ENCODE results near the gene MPC1L. TPM values are rescaled to one million over a fixed set of nuclear protein-coding genes. Genes with fewer than 3 reads are reported as not detected.
"Not testable (repeated sequence)": the region's sequence is repeated elsewhere in the genome, so short reads cannot be mapped to it uniquely, and the experiment has no call there.

Gene MPC1L
- total and polyA plus RNA-seq, 2 experiments from 2014 or later: not detected

- TF ChIP-seq, protein P1, sequence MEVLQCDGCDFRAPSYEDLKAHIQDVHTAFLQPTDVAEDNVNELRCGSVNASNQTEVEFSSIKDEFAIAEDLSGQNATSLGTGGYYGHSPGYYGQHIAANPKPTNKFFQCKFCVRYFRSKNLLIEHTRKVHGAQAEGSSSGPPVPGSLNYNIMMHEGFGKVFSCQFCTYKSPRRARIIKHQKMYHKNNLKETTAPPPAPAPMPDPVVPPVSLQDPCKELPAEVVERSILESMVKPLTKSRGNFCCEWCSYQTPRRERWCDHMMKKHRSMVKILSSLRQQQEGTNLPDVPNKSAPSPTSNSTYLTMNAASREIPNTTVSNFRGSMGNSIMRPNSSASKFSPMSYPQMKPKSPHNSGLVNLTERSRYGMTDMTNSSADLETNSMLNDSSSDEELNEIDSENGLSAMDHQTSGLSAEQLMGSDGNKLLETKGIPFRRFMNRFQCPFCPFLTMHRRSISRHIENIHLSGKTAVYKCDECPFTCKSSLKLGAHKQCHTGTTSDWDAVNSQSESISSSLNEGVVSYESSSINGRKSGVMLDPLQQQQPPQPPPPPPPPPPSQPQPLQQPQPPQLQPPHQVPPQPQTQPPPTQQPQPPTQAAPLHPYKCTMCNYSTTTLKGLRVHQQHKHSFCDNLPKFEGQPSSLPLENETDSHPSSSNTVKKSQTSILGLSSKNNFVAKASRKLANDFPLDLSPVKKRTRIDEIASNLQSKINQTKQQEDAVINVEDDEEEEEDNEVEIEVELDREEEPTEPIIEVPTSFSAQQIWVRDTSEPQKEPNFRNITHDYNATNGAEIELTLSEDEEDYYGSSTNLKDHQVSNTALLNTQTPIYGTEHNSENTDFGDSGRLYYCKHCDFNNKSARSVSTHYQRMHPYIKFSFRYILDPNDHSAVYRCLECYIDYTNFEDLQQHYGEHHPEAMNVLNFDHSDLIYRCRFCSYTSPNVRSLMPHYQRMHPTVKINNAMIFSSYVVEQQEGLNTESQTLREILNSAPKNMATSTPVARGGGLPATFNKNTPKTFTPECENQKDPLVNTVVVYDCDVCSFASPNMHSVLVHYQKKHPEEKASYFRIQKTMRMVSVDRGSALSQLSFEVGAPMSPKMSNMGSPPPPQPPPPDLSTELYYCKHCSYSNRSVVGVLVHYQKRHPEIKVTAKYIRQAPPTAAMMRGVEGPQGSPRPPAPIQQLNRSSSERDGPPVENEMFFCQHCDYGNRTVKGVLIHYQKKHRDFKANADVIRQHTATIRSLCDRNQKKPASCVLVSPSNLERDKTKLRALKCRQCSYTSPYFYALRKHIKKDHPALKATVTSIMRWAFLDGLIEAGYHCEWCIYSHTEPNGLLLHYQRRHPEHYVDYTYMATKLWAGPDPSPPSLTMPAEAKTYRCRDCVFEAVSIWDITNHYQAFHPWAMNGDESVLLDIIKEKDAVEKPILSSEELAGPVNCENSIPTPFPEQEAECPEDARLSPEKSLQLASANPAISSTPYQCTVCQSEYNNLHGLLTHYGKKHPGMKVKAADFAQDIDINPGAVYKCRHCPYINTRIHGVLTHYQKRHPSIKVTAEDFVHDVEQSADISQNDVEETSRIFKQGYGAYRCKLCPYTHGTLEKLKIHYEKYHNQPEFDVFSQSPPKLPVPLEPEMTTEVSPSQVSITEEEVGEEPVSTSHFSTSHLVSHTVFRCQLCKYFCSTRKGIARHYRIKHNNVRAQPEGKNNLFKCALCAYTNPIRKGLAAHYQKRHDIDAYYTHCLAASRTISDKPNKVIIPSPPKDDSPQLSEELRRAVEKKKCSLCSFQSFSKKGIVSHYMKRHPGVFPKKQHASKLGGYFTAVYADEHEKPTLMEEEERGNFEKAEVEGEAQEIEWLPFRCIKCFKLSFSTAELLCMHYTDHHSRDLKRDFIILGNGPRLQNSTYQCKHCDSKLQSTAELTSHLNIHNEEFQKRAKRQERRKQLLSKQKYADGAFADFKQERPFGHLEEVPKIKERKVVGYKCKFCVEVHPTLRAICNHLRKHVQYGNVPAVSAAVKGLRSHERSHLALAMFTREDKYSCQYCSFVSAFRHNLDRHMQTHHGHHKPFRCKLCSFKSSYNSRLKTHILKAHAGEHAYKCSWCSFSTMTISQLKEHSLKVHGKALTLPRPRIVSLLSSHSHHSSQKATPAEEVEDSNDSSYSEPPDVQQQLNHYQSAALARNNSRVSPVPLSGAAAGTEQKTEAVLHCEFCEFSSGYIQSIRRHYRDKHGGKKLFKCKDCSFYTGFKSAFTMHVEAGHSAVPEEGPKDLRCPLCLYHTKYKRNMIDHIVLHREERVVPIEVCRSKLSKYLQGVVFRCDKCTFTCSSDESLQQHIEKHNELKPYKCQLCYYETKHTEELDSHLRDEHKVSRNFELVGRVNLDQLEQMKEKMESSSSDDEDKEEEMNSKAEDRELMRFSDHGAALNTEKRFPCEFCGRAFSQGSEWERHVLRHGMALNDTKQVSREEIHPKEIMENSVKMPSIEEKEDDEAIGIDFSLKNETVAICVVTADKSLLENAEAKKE (CRISPR knock-in tag; IDR thresholded peaks at IDR 0.05): no peak
- TF ChIP-seq REST (IDR thresholded peaks at IDR 0.05; ENCODE audit: unreplicated experiment) (no peak), CREB1 (CRISPR knock-in tag; IDR thresholded peaks at IDR 0.05; ENCODE audit: low read depth) (no peak), ZNF114 (CRISPR knock-in tag; IDR thresholded peaks at IDR 0.05) (no peak)
- TF ChIP-seq, protein P2, sequence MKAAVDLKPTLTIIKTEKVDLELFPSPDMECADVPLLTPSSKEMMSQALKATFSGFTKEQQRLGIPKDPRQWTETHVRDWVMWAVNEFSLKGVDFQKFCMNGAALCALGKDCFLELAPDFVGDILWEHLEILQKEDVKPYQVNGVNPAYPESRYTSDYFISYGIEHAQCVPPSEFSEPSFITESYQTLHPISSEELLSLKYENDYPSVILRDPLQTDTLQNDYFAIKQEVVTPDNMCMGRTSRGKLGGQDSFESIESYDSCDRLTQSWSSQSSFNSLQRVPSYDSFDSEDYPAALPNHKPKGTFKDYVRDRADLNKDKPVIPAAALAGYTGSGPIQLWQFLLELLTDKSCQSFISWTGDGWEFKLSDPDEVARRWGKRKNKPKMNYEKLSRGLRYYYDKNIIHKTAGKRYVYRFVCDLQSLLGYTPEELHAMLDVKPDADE (IDR thresholded peaks at IDR 0.05): no peak
Measured at GRCh38 chrX:40582811-40583210, 40.4 kb upstream of the MPC1L start (continued).

DNA sequence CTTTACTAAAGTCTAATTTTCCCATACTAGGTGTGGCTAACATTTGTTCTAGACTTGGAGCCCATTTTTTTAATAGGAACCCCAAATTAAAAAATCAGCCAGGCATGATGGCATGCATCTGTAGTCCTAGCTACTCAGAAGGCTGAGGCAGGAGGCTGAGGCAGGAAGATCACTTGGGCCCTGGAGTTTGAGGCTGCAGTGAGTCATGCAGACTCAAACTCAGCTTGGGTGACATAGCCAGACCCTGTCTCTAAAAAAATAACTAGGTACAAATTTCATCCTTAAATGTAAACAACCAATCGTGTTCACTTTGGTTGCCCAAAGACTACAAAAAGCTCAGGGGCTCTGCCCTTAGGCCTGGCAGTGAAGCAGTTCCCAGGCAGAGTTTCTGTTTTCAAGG, 35.6 kb upstream of the MPC1L start:
- H3K27me3 ChIP-seq (ENCODE audit: insufficient read depth); H3K4me1 Mint-ChIP-seq; H3F3A ChIP-seq (replicated peaks; ENCODE audit: low read depth); H3K4me1 ChIP-seq (ENCODE audit: insufficient read depth); H4K20me1 ChIP-seq (replicated peaks; ENCODE audit: insufficient read depth); H3K36me3 ChIP-seq (ENCODE audit: insufficient read depth); H3K9me3 Mint-ChIP-seq; H2AFZ ChIP-seq; DNase-seq (ENCODE audit: low spot score); H3K4me3 Mint-ChIP-seq; H3K27ac ChIP-seq (ENCODE audit: low read depth); H3K27ac Mint-ChIP-seq; ATAC-seq; H3K9me2 ChIP-seq (ENCODE audit: insufficient read depth); H3K4me3 ChIP-seq; H3K27me3 Mint-ChIP-seq (ENCODE audit: insufficient read depth, low read depth, poor library complexity); H3K4me2 ChIP-seq: not testable (repeated sequence)
- H3K79me2 ChIP-seq (replicated peaks; ENCODE audit: insufficient read depth): peaks cover 39% of the 10 kb centered on the region
- peaks cover 19% of the 10 kb centered on the region; the same call in 2 of the 3 replicates for H3K36me3 Mint-ChIP-seq (ENCODE audit: low read depth)

- not testable (repeated sequence) for H2AFZ ChIP-seq; H3K27ac ChIP-seq (ENCODE audit: low read depth); H3F3A ChIP-seq (replicated peaks; ENCODE audit: low read depth); H3K27me3 Mint-ChIP-seq (ENCODE audit: insufficient read depth, low read depth, poor library complexity); H3K9me3 Mint-ChIP-seq; H3K27ac Mint-ChIP-seq; H3K36me3 ChIP-seq (ENCODE audit: insufficient read depth); H3K4me1 ChIP-seq (ENCODE audit: insufficient read depth); H3K4me2 ChIP-seq; H3K9me2 ChIP-seq (ENCODE audit: insufficient read depth); H3K4me3 Mint-ChIP-seq; H3K27me3 ChIP-seq (ENCODE audit: insufficient read depth); DNase-seq (ENCODE audit: low spot score); H3K4me3 ChIP-seq; ATAC-seq; H3K4me1 Mint-ChIP-seq; H4K20me1 ChIP-seq (replicated peaks; ENCODE audit: insufficient read depth)
- H3K79me2 ChIP-seq (replicated peaks; ENCODE audit: insufficient read depth): peaks cover 17% of the 10 kb centered on the region
- peaks cover 19% of the 10 kb centered on the region; the same call in 2 of the 3 replicates for H3K36me3 Mint-ChIP-seq (ENCODE audit: low read depth)
Measured at GRCh38 chrX:40589616-40590321, 33.5 kb upstream of the MPC1L start.
